Measurements from ENCODE around the gene ITGB1BP1. TPM values are rescaled to one million over a fixed set of nuclear protein-coding genes. Genes with fewer than 3 reads are reported as not detected.
A peak's percentile ranks its signal among the peaks of the same experiment; 100 is the strongest.

Gene ITGB1BP1
- total and polyA plus RNA-seq, 2 of the 13 experiments (the other 11 are each of a cell fraction or from before 2014, with no cell fraction given) = 106 to 108 TPM

- TF ChIP-seq STAT6 (CRISPR knock-in tag; IDR thresholded peaks at IDR 0.05; ENCODE audit: borderline replicate concordance) (peak; percentile 34; the same call in 1 of the 2 replicates), ZNF879 (CRISPR knock-in tag; IDR thresholded peaks at IDR 0.05) (peak; percentile 83; the same call in 1 of the 2 replicates), ZNF569 (CRISPR knock-in tag; IDR thresholded peaks at IDR 0.05; ENCODE audit: borderline replicate concordance) (no peak), ZNF605 (CRISPR knock-in tag; IDR thresholded peaks at IDR 0.05) (peak; percentile 17; the same call in 1 of the 2 replicates), RNF2 (conservative IDR thresholded peaks at IDR 0.05; ENCODE audit: low read depth) (peak; percentile 58; the same call in 1 of the 2 replicates), DR1 (CRISPR knock-in tag; IDR thresholded peaks at IDR 0.05) (peak; percentile 48), ZNF703 (CRISPR knock-in tag; IDR thresholded peaks at IDR 0.05; ENCODE audit: borderline replicate concordance) (peak; percentile 37; the same call in 1 of the 2 replicates), YEATS4 (CRISPR knock-in tag; IDR thresholded peaks at IDR 0.05; ENCODE audit: borderline replicate concordance) (peak; percentile 95), TBL1XR1 (IDR thresholded peaks at IDR 0.05; ENCODE audit: borderline replicate concordance, low read length, partially characterized antibody) (no peak), ZNF619 (CRISPR knock-in tag; IDR thresholded peaks at IDR 0.05) (no peak; the same call in 1 of the 2 replicates), GABPB1 (CRISPR knock-in tag; IDR thresholded peaks at IDR 0.05) (peak; percentile 97), ZNF235 (CRISPR knock-in tag; IDR thresholded peaks at IDR 0.05; ENCODE audit: borderline replicate concordance) (peak; percentile 88), RBM22 (optimal IDR thresholded peaks at IDR 0.05; ENCODE audit: low read length) (no peak), PBX3 (CRISPR knock-in tag; IDR thresholded peaks at IDR 0.05; ENCODE audit: borderline replicate concordance) (no peak), SIX1 (CRISPR knock-in tag; IDR thresholded peaks at IDR 0.05; ENCODE audit: borderline replicate concordance) (no peak; the same call in 1 of the 2 replicates), ZNF18 (CRISPR knock-in tag; IDR thresholded peaks at IDR 0.05; ENCODE audit: insufficient replicate concordance) (peak; percentile 88), STAT5B (CRISPR knock-in tag; IDR thresholded peaks at IDR 0.05) (no peak), ZNF354B (CRISPR knock-in tag; IDR thresholded peaks at IDR 0.05) (no peak), NFKB2 (CRISPR knock-in tag; IDR thresholded peaks at IDR 0.05; ENCODE audit: borderline replicate concordance) (no peak; the same call in 1 of the 2 replicates), PAX8 (CRISPR knock-in tag; IDR thresholded peaks at IDR 0.05; ENCODE audit: borderline replicate concordance) (no peak; the same call in 1 of the 2 replicates)
- TF ChIP-seq, protein P1, sequence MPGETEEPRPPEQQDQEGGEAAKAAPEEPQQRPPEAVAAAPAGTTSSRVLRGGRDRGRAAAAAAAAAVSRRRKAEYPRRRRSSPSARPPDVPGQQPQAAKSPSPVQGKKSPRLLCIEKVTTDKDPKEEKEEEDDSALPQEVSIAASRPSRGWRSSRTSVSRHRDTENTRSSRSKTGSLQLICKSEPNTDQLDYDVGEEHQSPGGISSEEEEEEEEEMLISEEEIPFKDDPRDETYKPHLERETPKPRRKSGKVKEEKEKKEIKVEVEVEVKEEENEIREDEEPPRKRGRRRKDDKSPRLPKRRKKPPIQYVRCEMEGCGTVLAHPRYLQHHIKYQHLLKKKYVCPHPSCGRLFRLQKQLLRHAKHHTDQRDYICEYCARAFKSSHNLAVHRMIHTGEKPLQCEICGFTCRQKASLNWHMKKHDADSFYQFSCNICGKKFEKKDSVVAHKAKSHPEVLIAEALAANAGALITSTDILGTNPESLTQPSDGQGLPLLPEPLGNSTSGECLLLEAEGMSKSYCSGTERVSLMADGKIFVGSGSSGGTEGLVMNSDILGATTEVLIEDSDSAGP (CRISPR knock-in tag; IDR thresholded peaks at IDR 0.05; ENCODE audit: borderline replicate concordance) = peak; percentile 98
Observed at GRCh38 chr2:9423100-9423921, at the start of gene ITGB1BP1, which contains the start of gene CPSF3 (continued).

All from HepG2 (cell line).